GM19324 (cell line): ENCODE measurements around the gene SAXO1.

ENCODE experiments used
- ATAC-seq: cut with Tn5 transposase; IDR thresholded peaks from one replicate; pipeline ENCODE4 v1.9.1; 2021; ENCODE audit warnings: mild to moderate bottlenecking, moderate library complexity; ENCODE audit not compliant: unreplicated experiment, low FRiP score

Gene SAXO1

DNA sequence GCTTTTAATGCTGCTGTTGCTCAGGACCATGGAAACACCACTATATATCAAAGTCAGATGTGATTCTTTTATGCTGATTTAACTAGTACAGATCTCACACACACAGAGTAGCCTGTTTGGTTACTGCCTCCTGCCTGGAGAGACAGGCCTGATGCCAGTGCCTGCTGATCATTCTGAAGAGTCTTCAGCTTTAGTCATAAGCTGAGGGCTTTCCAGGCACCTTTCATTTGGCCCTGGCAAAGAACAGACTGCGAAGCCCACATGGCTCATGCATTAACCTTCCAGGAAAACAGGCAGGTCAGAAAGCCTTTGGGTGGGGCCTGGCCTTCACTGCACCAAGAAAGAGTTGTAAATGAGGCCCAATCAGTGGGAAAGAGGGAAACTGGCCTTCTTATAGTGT lies 144.7 kb downstream of the SAXO1 start:
- ATAC-seq, result no peak

GRCh38 chr9:18887546-18887945 lies 145.5 kb downstream of the SAXO1 start:
- ATAC-seq, result no peak

DNA sequence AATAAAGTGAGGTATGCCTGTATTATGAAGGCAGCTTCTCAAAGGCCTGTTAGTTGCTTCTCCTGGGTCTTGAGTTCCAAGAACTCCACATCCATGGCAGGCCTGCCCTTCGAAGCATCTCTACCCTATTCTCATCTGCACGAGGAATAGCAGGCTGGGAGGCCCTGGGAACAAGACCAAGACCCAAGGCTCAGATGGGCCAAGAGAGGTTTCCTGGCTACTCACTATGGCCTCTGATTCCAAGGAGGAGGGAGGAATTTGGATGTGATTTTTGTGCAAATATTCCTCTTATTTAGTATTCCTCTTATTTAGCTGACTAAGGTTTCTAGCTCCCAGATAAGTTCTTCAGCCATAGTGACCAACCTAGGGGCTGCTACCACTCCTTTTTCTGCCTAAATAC lies 151.3 kb downstream of the SAXO1 start:
- ATAC-seq, result no peak

DNA sequence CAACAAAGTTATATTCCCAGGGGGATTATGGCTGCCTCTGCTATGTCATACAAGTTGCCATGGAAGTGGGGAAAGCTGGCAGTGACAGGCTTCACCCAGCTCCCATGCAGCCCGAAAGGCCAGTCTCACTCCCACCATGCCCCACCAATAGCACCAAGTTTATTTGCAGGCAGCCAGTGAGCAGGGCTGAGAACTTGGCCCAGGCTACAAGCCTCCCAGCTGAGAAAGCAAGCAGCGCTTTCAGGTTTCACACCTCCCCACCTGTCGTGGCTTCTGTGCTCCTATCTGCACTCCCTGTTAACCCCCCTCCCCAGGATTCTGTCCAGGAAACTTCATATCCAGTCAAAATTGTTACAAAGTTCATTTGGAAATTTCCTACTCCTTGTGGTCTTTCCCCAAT lies 155.0 kb downstream of the SAXO1 start:
- ATAC-seq, result no peak
